Measurements from ENCODE around the gene ATP2C2.
A peak's percentile ranks its signal among the peaks of the same experiment; 100 is the strongest.
"Not testable (repeated sequence)": the region's sequence is repeated elsewhere in the genome, so short reads cannot be mapped to it uniquely, and the experiment has no call there.

Gene ATP2C2

DNA sequence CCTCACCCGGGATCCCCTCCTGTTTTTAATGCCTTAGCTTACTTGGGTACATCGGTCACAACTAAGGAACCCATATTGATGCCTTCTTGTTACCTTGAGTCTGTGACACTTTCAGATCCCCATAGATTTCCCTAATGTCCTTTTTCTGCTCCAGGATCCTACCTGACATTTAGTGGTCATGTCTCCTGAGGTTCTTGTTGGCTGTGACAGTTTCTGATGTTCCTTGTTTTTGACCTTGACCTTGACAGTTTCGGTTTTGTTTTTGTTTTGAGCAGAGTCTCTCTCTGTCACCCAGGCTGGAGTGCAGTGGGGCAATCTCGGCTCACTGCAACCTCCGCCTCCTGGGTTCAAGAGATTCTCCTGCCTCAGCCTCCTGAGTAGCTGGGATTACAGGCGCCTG, 52.2 kb downstream of the ATP2C2 start:
- not testable (repeated sequence) for DNase-seq (ENCODE audit: low spot score)

DNA sequence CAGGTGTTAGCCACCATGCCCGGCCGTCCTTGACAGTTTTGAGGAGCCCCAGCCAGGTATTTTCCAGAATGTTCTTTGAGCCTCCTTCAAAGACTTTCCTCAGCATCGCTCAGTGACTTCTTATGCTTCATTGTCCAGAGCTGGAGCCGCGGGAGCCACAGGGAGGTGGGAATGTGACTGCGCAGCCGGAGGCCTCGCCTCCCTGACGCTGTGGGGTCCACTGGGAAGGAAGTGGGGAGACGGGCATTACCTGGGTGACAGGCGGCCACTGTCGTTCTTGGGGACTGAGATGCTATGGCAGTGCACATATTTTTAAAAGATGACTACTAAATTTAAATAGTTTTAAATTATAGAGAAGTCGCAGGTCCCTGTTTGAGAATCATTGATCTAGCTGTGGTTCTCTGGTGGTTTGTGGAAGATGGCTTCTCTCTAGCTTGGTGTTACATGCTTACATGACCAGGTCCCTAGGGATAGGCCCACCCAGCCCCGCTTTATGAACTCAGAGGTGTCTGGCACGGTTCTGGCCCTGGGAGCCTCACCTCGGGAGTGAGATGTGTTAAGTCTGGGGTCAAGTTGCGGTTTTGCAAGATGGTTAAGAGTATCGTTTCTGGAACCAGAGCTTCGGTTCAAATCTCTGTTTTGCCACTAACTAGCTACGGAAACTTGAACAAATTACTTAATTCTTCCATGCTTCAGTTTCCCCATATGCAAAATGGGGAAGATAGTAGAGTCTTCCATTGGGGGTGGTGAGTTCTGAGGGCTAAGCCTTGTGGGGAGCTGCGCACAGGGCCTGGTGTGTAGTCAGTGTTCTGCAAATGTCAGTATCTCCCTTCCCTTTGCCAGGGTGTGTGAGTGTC, 53.0 kb downstream of the ATP2C2 start:
- DNase-seq (ENCODE audit: low spot score) = no peak

DNA sequence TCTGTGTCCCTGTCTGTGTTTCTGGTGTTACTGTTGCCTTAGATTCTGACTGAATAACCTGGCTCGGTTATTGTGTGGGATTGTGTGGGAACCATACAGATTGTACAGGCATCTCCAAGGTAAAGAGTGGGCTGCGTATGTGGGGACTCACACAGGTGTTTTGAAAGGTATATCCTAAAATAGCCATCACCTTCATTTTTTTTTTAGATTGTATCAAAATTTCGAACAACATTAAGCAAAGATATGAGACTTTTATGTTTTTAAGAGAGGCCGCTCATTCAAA, 53.5 kb downstream of the ATP2C2 start:
- DNase-seq (ENCODE audit: low spot score) = no peak

DNA sequence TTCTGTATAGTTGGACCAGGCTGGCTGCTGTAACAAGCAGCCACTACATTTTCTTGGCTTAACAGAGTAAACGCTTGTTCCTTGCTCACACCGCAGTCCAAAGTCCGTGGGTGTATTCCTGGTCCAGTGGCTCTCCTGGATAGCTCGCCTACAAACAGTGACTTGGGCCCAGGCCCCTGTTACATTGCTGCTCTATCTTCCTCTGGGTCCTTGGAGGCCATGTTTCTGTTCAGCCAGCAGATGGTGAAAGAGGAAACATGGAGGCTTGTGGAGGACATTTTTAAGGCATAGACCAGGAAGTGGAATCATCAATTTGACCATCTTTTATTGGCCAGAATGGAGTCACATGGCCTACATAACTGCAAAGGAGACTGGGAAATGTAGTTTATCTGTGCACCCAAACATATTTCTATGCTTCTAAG, 55.1 kb downstream of the ATP2C2 start:
- DNase-seq (ENCODE audit: low spot score) = peak; percentile 46

DNA sequence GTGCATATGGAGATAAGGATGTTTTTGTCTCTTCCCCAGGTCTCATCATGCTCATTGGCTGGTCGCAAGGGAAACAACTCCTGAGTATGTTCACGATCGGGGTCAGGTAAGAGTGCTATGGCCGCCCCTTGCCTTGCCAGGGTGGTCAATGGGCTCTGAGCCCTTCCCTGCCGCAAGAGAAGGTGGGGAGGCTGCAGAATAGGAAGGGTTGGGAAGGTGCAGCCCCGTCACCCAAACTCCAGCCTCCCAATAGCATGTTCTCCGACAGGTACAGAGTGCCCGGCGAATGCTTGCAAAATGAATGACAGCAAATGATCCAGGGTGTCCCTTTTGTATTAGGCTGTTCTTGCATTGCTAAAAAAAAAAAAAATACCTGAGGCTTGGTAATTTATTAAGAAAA, 57.4 kb downstream of the ATP2C2 start:
- no peak for DNase-seq (ENCODE audit: low spot score)

DNA sequence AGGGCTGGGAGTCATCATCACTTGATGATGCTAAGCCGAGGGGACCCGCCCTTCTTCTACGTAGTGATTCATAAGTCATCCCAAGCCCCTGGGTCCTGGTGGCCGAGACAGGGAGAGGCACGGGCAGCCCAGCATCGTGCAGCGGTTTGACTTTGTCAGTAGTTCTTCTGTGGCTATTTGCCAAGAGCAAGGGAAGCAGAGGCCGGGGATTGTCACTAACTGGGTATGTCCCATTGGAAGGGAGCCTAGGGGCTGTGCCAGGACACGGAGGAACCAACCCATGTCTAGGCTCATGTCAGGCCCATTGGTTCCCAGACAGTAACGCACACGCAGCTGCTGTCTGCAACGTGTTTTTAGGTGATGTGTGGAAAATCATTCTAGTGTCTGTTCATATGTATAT, 58.5 kb downstream of the ATP2C2 start:
- DNase-seq (ENCODE audit: low spot score) = no peak

DNA sequence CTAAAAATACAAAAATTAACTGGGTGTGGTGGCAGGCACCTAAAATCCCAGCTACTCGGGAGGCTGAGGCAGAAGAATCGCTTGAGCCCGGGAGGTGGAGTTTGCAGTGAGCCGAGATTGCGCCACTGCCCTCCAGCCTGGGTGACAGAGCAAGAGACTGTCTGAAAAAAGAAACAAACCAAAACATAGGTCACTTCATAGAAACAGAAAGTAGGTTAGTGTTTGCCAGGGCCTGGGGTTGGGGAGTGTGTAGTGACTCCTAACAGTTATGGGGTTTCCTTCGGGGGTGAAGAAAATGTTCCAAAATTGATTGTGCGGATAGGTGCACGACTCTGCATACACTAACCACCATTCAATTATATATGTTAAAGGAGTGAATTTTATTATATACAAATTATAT, 59.2 kb downstream of the ATP2C2 start:
- DNase-seq (ENCODE audit: low spot score) = no peak

DNA sequence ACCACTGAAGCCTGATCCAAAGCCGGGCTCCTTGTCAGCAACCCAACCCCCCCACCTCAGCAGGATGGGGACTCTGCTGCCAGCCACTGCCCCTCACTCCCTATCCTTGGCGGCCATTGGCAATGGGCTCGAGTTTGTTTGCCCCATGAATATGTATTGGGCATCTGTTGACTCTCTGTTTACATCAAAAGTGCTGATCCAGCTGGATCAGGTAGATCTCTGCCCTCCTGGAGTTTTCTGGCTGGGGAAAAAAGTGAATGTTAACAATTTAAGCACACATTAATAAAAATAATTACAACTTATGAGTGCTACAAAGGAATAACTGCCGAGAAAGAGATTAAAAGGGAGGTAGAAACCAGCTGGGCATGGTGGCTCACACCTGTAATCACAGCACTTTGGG, 62.5 kb downstream of the ATP2C2 start:
- no peak for DNase-seq (ENCODE audit: low spot score)

DNA sequence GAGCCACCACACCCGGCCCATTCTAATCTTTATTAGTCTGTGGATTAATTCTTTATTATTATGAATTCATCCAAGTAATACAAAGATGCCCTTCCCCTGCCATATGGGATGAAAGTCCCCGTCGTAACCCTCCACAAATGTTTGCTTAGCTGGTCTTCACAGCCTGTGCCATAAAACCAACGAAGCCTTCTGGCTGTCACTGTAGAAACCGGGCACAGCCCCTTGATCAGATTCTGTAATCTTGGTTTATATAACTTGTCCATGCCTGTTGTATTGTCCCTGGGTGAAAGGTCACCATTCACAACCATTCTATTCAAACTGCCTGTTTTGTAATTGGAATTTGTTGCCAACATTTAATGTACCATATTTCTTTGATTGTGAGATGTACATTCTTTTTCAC, 66.5 kb downstream of the ATP2C2 start:
- no peak for DNase-seq (ENCODE audit: low spot score)

DNA sequence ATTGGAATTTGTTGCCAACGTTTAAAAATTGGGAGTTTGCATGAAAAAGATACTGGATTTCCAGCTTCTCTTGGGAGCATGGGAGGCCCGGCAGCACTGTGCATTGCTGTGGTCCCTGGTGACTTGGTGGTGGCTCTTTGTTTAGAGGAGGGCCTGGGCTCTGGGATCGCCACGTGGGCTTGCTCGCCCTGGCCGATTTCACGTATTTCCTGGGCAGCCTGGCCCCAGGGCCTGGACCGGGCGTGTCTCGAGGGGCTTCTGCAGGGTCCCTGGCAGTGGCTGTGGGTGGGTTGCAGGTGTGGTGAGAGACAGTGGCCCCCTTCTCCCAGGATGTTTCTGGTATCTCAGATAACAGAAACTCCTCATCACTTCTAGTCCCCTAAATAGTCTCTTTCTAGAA, 67.9 kb downstream of the ATP2C2 start:
- no peak for DNase-seq (ENCODE audit: low spot score)

DNA sequence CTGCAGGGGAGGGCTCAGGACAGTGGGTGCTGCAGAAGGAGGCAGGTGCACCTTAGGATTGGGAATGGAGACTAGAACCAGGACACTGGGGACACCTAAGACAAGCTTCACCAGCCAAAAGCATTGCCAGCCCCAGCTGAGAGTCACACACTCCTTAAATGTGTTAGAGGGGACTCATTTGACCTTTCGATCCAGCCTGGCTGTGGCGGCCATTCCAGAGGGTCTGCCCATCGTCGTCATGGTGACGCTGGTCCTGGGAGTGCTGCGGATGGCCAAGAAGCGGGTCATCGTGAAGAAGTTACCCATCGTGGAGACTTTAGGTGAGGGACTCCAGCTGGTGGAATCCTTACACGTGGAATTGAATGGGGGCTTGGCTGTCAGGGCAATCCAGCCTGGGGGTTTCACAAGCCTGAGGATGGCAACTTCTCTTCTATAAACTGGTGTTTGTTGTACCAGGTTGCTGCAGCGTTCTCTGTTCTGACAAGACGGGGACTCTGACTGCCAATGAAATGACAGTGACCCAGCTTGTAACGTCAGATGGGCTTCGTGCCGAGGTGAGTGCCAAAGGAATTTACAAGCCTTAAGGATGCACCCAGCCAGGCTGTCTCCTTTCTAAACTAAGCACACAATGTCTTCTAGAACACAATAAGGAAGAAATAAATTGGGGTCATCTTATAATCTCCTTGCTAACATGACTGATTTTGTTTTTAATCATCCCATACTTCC, 70.8 kb downstream of the ATP2C2 start:
- DNase-seq (ENCODE audit: low spot score) = no peak

DNA sequence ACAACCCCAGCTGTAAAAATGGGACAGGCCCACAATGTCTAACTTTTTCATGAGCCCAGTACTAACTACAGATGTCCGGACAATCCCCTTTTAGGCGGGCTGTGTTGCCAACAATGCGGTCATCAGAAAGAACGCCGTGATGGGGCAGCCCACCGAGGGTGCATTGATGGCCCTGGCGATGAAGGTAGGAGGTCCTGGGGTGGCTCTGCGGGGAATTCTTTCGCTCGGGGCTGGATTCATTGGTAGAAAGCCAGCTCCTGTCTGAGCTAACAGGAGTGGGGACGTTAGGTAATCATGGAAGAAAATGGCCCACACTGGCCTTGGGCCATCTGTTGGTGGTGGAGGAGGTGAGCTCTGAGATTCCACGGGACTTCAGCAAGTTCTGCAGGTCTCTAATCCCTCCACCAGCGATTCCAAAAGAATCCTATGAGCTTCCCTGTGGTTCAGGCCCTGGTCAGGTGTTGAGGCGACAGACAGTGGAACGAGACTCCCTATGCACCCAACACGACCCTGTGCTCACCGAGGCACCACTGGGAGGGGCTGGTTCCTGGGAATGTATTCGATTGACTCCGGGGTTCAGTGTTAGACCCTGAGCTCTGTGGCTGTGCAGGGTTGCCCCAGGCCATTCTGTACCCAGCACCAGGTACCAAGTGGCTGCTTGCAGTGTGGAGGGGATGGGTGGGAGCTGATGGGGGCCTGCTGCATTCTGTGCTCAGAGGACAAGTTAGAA, 74.2 kb downstream of the ATP2C2 start:
- DNase-seq (ENCODE audit: low spot score) = no peak

DNA sequence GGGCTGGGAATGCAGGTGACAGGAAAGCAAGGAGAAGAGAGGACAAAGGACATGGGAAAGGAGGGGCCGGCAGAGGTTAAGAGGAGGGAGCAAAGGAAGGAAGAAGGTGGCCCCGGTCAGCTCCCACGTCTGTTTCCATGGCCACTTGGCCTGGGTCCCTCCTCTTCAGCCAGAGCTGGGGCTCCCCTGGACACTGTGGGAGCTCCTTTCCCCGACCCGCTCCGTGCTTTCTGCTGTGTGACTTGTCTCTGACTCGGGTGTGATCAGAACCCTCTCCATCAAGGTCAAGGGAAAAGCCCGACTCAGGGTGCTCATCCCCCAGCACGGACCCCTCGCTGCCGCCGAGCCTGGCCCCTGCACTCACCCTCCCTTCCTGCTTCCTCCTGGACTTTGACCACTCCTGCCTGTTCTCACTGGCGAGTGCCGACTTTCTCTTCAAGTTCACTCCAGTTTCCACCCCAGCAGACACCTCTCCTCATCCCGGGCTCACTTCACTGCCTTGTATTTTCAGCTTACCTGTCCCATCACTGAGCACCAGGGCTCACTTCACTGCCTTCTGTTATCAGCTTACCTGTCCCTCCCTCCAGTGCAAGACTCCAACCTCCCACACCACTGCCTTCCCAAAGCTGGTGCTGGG, 74.9 kb downstream of the ATP2C2 start:
- DNase-seq (ENCODE audit: low spot score) = no peak

DNA sequence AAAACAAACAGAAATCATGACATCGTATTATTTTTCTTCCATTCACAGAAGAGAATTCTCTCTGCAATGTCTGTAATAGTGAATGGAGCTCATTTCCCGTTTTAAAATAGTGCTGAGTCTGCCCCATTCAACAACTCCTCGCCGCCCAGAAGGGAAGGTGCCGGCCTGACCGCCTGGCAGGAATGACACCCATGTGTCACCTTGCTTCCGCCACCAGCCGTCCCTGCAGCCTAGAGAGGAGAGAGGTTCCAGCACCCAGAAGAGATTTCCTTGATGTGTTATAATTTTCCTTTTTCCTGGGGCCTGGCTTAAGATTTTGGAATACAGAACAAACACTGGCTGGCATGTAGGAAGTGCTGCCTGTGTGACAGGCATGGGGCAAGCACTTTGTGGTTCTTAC, 76.1 kb downstream of the ATP2C2 start:
- no peak for DNase-seq (ENCODE audit: low spot score)

DNA sequence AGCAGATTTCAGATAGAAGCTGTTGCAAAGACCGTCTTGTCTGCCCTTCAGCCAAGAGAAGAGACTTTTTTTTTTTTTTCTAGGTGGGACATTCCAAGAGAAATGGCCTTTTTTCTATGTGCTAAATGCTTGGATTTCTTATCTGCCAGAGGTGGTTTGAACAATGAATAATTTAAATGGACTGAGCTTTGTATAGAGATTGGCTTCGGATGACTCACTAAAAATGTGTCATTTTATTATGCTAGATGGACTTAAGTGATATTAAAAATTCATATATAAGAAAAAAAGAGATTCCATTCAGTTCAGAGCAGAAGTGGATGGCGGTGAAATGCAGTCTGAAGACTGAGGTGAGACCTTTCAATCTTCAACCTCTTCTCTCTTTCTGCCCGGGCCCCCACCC, 77.7 kb downstream of the ATP2C2 start:
- no peak for DNase-seq (ENCODE audit: low spot score)

DNA sequence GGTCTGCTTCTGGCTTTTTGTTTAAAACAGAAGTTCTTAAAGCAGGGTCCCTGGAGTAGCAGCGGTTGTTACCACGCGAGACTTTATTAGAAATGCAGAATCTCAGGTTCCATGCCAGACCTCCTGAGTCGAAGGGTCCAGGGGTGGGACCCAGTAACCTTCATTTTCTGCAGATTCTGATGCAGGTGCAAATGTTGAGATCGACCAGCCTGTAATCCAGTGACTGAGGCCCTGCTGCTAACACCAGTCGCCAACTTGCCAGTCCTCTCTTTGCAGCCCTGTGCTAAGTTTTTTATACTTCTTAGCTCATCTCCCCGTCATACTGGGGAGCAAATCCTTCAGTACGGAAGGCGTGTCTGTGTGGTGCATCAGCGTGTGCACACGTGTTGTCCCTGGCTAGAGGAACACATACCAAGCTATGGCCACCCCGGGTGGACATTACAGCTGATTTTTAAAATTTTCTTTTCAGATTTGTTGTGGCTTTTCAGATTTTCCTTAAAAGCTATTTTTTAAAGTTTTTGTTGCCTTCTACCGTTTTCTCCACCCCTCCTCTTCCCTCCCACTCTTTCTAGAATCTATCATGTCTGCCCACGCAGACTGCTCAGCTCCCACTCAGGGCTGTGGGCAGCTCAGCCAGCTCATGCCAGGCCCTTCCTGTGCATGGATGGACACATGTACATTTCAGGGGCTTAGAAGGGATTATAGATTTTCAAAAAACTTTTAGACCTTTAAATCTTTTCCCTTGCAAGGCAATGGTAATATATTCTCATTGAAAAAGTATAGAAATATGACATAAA, 78.5 kb downstream of the ATP2C2 start:
- DNase-seq (ENCODE audit: low spot score) = no peak

DNA sequence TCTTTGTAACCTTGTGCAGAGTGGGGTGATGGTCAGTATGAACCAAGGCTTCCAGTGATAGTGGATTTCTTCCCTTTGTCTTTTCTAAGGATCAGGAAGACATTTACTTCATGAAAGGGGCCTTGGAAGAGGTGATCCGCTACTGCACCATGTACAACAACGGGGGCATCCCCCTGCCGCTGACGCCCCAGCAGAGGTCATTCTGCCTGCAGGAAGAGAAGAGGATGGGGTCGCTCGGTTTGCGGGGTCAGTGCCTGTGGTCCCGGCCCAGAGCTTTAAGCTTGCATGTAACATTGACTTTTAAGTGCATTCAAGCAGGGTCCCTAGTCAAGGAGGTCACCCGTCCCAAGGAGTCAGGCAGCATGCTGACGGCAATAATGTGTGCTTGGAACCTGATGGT, 80.1 kb downstream of the ATP2C2 start:
- no peak for DNase-seq (ENCODE audit: low spot score)

DNA sequence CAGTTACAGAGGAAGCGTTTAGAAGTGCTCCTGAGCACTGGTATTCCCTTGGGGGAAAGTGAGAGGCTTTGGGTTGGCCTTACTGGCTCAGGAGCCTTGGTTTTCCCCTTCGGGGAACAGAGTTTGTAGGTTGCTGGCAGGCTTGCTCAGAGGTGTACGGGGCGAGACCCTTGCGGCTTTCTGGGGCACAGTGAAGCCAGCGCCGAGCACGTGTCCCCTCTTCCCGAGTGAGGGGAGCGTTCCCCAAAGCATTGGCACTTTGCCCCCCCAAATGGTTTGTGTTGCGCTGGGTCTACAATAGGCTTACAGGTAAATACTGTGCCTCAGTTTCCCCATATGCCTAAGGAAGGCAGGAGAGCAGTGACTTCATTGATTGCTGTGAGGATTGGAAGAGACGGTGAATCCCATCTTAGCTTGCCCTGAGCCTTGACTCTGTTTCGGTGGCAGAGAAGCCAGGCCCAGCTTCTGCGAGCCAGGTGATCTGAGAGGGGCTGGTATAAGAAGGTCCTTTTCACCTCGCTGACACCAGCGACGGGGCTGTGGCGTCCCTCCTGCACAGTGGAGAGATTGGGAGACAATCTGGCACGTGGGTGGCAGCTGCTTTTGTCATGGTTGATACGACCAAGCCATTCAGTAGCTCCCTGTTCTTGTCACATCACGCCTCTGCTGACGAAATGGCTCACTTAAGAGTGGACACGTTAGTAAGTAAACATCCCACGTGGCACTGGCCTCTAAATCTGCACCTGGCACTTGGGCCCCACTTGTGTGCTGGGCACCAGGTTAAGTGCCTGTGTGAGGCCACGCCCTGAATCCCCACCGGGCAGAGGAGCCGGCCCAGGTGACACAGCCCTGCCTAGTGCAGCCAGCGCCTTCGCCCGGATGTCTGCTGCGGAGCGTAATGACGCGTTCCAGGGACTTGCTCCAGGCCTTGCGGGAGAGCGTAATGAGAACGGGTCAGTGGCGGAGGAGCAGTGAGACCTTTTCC, 81.1 kb downstream of the ATP2C2 start:
- DNase-seq (ENCODE audit: low spot score) = no peak

DNA sequence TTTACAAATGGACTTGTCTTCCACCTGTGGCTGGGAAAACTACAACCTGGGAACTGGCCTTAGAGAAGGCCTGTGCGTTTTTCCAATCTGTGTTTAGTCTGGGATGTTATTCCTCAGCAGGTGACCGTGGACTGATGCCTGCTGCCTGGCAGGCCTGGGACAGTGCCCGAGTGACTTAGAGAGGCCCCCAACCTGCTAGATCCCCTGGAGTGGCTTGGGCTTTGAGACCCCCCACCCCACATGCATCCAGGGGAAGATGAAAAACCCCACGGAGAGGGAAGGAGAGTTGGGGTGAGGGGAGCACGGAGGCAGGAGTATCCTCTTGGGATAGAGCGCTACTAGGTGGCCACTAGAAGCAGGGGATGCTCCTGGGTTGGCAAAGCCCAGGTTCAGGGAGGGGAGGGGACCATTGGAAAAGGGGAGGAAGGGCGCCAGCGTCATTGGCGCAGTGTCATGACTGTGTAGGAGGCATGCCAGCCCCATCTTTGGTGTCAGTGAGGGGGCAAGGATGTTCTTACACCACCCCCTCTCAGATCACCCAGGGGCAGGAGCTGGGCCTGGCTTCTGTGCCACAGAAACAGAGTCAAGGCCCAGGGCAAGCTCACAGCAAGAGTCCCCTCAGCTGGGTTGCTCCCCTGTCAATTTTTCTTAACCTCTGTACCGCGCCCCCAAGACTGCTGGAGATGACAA, 82.0 kb downstream of the ATP2C2 start:
- DNase-seq (ENCODE audit: low spot score) = no peak
